ENCODE results near the gene CCDC51.
"Not testable (repeated sequence)": the region's sequence is repeated elsewhere in the genome, so short reads cannot be mapped to it uniquely, and the experiment has no call there.

CCDC51 gene

GRCh38 chr3:48475188-48475587 is 35.3 kb upstream of the CCDC51 start:
- TF ChIP-seq CTCF (IDR thresholded peaks at IDR 0.05; ENCODE audit: insufficient read depth, low read depth, low read length, missing control alignments) = no peak
- DNase-seq (ENCODE audit: low read depth) = no peak
- no peak overlapping the region for H3K4me3 ChIP-seq (ENCODE audit: low read length)

DNA sequence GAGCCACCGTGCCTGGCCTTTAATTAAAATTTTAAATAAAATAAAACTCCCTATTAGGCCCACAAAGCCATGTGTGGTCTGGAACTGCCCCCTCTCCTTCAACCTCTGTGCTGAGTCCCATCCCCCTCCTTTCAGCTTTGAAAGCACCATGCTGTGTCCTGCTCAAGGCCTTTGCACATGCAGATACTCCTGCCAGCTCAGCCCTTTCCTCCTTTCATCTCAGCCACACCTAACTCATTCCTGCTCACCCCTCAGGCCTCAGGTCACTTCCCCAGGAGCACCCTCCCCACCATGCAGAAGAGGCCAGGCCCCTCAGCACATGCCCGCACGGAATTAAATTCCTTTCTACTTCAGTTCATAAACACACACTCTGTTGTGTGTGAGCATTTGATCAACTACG is 34.7 kb upstream of the CCDC51 start:
- TF ChIP-seq CTCF (IDR thresholded peaks at IDR 0.05; ENCODE audit: insufficient read depth, low read depth, low read length, missing control alignments) = no peak
- DNase-seq (ENCODE audit: low read depth) = no peak
- no peak overlapping the region for H3K4me3 ChIP-seq (ENCODE audit: low read length)

GRCh38 chr3:48474031-48474430 is 34.1 kb upstream of the CCDC51 start:
- not testable (repeated sequence) for H3K4me3 ChIP-seq (ENCODE audit: low read length); DNase-seq (ENCODE audit: low read depth)

DNA sequence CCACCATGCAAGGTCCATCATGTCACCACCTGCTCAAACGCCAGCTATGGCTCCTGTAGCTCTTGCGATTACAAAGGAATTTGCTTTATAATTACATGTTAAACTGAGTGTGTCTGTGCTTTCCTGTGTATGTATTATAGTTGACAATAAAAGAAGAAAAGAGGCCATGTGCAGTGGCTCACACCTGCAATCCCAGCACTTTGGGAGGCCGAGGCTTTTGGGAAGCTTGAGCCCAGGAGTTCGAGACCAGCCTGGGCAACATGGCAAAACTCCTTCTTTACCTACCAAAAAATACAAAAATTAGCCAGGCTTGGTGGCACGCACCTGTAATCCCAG is 33.7 kb upstream of the CCDC51 start:
- no peak for DNase-seq (ENCODE audit: low read depth)
- no peak for TF ChIP-seq CTCF (IDR thresholded peaks at IDR 0.05; ENCODE audit: insufficient read depth, low read depth, low read length, missing control alignments)
- no peak overlapping the region for H3K4me3 ChIP-seq (ENCODE audit: low read length)

GRCh38 chr3:48472923-48473616 is 33.2 kb upstream of the CCDC51 start:
- peak overlapping the region; percentile 91 for H3K4me3 ChIP-seq (ENCODE audit: low read length)
- DNase-seq (ENCODE audit: low read depth) = peak; percentile 86
- peak; percentile 29 for TF ChIP-seq CTCF (IDR thresholded peaks at IDR 0.05; ENCODE audit: insufficient read depth, low read depth, low read length, missing control alignments)

- peak overlapping the region; percentile 91 for H3K4me3 ChIP-seq (ENCODE audit: low read length)
- DNase-seq (ENCODE audit: low read depth) = peak; percentile 67
- TF ChIP-seq CTCF (IDR thresholded peaks at IDR 0.05; ENCODE audit: insufficient read depth, low read depth, low read length, missing control alignments) = no peak
Measured at GRCh38 chr3:48472673-48472922, 32.7 kb upstream of the CCDC51 start.

DNA sequence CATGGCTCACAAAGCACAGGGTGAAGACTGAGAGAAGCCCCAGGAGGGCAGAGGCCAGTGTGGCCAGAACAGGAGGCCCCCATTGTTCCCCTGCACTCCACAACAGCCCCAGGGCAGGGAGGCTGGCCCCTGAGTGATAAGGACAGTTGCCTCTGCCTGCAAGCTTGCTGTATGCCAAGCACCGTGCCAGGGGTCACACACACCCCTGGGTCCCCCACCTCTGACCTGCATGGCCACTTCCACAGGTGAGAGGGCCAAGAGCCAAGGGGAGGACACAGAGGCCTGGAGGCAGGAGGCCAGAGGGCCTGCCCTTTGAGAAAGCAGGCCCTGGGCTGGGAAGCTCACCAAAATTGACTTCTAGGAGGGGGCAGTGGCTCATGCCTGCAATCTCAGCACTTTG is 30.4 kb upstream of the CCDC51 start:
- no peak for TF ChIP-seq CTCF (IDR thresholded peaks at IDR 0.05; ENCODE audit: insufficient read depth, low read depth, low read length, missing control alignments)
- H3K4me3 ChIP-seq (ENCODE audit: low read length) = no peak overlapping the region
- no peak for DNase-seq (ENCODE audit: low read depth)
